DMS53 (cell line): ENCODE data around the gene DMWD.

Experiments used
- DNase-seq: peaks from one replicate; lab custom pipeline; 2025; lab: John Stamatoyannopoulos, UW

The DMWD gene

DNA sequence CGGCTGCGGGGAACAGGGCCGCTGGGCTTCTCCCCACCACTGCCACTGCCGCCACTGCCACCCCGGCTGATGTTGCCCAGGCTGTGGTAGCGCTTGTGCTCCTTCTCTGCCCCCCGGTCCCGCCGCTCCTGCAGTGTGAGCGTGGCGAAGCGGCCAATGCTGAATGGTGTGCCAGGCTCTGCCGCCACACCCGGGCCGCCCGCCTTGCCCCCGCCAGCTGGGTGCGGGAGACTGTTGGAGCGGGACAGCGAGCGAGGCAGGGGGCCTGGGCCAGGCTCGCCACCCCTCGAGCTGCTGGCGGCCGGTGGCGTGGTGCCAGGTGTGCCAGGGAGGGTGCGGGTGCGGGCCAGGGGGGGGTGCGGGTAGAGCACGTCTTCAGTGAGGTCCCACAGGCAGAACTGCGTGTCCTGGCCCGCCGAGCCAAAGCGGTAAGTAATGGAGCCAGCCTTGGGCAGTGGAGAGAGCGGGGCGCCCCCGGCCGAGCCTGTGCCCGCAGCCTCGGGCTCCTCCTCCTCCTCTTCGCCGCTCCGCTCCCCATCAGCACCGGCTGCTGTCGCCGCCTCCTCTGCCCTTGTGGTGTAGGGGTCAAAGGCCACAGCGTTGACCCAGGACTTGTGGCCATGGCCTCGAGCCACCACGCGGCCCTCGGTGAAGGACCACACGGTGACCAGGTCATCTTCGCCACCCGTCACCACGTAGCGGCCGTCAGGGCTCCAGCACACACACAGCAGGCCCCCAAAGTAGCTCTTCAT lies 6.7 kb downstream of the DMWD start:
- no peak for DNase-seq

DNA sequence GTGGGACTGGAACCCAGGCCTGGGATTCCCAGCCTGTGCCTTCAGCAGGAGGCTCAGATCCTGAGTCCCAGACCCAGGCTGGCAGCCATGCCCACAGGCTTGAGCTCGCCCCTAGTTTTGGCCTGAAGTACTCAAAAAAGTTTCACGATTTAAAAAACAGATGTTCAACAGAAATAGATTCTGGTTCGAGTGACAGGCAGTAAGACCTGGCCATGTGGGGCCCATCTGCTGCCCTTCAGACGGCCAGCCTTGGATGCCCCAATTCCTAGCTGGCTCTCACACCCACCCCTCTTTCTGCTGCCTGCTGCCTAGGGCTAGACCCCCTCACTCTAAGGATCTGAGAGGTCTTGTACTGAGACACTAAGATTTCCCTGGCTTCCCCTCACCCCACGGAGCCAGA lies 7.5 kb downstream of the DMWD start:
- no peak for DNase-seq

DNA sequence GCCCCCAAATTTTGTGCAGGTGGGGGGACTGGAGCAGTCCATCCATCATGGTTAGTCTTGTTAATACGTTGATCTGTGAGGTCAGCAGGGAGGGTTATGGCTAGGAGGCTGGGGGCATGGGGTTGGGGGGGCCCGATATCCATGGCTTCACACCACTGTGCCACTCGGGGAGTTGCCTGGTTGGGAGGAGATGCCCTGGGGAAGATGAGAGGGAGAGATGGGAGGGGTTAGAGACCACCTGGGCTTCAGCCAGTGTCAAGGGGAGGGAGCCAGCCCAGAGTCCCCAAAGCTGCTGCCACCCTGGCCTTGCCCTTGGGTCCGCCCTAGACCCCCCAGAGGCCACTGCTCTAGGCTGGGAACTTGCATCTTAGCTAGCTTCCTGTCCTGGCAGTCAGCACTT lies 8.5 kb downstream of the DMWD start:
- no peak for DNase-seq

DNA sequence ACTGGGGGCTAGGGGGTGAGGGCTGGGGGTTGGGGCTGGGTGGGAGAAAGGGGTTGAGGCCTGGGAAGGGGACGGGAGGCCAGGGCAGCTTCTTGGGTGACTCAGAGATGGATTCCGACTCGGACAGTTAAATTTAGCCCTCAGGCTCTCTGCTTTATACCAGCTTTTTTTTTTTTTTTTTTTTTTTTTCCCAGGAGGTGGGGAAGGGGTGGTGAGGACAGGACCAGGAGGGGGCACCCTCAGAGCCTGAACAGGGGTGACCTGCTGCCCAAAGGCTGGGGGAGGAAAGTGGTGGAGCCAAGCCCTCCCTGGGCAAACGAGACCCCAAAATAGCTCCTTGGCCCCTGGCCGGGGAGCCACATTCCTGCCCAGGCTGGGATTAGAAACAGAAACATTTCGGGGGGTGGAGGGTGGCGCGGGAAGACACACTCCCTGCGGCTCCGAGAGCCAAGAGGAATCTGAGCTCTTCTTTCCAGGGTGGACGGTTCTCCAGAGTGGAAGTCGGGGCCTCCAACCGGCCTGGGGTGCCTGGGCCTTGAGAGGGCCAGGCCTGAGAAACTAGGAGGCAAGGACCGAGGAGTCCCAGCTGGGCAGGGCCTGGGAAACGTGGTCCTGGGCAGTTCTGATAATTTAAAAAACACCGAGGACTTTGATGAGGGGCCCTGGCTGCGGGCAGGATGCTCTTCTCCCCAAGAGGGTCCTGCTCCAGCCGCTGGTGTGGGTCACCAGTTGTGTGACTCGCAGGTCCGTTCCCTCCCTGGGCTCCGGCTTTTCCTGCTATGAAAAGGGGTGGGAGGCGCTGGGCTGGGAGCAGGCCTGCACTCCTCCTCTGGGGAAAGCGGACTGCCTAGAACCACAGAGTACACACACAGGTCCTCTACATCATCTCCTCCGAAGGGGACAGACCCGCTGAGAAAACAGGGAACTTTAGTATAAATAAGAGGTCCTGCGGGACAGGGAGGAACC lies 9.5 kb downstream of the DMWD start:
- DNase-seq: peak; percentile 59

DNA sequence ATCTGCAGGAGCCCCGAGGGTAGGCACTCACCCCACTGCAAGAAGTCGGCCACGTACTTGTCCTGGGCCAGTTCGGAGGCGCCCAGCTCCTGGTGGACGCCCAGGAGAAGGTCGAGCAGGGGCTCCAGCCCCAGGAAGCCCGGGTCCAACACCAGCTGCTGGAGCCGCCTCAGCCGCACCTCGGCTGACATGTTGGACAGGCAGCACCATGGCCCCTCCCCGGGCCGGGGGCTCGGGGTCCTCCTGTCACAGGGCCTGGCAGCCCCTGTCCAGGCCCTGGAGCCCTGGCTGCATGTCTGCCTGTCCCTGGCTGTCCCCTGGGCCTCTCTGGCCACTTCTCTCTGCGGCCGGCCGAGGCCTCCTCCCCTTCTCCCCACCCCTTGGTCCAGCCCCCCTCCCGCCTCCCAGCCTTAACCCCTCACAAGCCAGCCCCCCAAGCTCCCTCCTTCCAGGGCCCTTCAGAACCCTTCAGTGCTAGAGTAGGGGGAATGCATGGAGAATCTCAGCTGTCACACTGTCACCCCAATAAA lies 10.4 kb downstream of the DMWD start, which contains the start of gene DMPK:
Gene DMPK, minus strand, starts transcription at position 329 of the 530 bp plus-strand sequence. Its CDS starts 138 bp downstream, at position 191.
- DNase-seq: peak; percentile 66

DNA sequence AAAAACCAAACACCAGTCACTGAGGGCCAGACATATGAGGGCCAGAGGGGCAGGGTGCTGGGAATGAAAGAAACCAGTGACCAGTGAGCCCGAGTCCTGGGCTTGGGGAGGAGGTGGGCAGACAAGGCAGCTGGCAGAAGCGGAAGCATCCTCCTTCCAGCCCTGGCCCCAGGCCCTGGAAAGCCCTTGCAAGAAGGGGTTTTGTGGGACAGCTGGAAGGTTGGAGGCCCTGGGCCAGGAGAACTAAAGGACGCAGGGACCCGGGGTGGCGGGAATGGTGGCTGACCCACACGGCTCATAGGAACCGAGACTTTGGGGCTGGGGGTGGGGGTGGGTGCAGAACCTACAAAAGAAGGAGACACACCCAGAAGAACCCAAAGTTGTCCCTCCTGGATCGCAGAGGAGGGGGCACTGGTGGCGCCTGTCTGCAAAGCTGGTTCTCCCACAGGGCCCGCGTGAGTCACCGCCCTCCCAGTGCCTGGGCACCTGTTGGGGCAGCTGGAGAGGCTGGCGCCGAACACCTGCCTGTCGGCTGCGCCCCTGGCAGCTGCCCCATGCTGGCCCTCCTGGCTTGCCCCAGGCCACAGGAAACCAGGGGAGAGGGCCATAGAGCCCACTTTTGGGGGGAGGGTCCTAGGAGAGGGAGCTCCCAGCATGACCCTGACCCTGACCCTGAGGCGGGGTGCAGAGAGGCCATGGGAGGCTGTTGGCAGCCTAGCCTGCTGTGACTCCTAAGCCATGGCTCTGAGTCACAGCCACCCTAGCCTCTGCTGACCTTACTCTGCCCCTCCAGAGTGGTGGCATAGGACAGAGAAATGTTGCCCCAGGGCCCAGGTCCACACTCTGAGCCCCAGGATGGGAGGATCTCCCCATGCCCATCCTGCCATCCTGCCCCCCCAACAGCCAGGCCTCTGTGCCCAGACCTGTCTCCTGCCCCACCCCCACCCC lies 11.2 kb downstream of the DMWD start:
- DNase-seq: peak; percentile 95

DNA sequence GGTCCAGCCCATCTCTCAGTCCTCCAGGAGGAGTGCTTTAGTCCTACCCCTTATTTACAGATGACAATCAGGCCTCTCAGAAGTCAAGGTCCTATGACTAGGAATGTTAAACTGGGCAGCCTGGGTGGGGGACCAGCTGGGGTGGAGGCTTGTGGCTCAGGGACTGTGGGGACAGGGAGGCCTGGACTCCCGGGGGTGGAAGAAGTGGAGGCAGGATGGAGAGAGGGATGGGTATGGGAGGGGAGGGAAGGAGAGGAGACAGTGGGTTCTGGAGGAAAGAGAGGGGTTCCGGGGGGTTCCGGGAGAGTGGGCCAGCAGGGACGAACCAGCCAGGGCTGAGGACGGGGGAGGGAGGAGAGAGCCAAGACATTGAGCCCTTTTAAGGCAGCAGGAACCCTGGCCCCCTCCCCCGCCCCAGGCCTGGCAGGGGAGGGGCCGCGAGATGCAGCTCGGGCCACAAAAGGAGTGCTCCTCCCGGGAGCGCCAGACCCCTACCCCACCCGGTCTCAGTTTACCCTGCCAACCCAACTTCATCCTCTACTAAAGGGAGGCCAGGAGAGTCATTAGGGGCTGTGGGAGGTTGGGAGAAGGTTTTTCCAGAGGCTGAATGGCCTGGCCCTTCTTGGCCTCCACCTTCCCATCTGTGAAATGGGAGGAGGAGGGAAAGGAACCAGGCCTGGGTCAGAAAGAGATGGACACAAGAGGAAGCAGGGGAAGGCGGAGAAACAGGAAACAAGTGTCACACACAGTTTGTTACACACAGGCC lies 12.0 kb downstream of the DMWD start:
- DNase-seq: peak; percentile 51

DNA sequence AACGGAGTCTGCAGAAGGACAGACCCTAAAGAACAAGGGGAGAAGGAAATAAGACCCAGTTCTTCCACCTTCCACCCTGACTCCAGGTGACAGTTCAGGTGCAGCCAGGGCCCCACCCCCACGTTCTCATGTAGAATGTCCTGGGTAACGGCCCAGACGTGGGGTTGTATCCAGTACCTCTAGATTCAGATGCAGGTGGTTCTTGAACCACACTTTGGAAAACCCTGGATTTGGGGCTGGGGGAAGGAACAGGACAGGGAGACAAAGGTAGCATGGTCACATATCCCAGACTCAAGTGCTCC lies 12.5 kb downstream of the DMWD start:
- DNase-seq: no peak

DNA sequence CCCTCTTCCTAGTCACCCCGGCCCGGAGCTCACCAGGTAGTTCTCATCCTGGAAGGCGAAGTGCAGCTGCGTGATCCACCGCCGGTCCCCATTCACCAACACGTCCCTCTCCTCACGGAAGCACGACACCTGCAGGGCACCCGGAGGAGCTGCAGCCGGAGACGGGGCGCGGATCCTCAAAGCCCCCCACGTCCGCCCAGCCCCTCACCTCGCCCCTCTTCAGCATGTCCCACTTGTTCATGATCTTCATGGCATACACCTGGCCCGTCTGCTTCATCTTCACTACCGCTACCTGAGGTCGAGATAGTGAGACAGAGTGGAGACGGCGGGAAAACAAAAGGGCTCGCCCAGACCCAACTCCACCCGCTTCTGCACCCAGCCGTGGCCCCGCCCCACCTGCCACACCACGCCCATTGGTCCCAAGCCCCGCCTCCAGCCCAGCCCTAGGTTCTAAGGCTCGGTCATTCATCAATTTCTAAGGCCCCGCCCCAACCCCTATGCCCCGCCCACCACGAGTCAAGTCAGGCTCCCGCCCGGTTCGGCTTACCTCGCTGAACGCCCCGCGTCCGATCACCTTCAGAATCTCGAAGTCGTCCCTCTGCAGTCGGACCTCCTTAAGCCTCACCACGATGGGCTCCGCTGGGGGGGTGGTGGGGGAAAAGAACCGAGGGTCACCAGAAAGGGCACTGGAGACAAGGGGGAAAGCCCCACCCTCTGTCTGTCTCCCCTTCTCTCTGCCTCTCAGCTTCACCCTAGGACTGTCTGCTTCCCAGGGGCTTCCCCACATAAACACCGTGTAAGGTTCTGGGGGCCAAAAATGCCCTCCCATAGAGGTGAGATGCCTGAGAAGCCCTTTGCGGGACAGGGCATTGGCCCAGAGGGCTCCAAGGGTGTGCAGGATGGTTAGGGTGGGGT lies 13.2 kb downstream of the DMWD start:
- DNase-seq: peak; percentile 68

DNA sequence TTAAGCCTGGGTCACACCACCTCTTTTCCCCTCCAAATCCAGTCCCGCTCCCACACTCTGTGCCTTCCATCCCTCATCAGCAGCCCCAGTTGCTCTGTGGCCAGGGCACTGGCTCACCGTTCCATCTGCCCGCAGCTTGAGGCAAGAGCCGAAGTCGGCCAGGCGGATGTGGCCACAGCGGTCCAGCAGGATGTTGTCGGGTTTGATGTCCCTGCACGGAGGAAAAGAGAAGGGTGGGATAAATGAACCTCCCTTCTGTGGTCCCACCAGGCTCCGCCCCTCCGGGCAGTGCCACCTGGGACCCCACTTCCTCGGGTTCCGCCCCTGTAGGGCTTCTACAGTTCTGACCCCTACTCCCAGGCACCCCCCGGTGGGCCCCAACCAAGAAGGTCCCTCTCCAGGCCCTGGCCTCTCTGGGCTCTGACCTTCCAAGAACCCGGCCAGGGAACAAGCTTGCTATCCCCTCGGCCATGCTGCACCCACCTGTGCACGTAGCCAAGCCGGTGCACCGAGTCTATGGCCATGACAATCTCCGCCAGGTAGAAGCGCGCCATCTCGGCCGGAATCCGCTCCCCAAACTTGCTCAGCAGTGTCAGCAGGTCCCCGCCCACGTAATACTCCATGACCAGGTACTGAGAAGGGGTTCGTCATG lies 14.5 kb downstream of the DMWD start:
- no peak for DNase-seq

DNA sequence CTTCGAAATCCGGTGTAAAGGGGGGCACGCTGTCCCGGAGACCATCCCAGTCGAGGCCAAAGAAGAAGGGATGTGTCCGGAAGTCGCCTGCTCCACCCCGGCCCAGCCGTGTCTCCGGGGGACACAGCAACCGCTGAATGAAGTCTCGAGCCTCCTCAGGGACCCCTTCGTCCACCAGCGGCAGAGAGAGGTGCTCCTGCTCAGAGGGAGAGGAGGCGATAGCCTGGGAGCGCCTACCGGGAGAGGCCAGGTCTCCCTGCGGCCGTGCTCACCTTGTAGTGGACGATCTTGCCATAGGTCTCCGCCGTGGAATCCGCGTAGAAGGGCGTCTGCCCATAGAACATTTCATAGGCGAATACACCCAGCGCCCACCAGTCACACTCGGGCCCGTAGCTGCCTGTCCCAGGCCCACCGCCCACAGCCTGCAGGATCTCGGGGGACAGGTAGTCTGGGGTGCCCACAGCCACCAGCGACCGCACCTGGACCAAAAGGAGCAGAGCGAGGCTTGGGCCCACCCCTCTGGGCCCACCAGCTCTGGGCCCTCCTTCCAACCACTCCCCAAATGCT lies 15.2 kb downstream of the DMWD start:
- DNase-seq: no peak

DNA sequence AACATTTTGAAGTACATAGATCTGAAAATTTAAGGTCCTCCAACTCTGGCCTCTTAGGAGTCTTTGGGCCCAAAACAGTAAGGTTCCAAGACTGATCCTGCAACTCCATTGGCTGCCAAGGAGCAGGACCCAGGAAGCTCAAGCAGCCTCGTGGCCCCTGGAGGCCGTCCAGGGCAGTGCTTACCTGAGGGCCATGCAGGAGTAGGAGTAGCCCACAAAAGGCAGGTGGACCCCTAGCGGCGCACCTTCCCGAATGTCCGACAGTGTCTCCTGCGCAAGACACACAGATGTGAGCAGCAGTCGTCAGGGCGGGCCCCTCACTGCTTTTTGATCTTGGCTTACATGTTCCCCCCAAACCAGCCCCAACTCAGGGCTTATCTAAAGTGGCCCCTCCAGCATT lies 17.9 kb downstream of the DMWD start:
- DNase-seq: peak; percentile 59

DNA sequence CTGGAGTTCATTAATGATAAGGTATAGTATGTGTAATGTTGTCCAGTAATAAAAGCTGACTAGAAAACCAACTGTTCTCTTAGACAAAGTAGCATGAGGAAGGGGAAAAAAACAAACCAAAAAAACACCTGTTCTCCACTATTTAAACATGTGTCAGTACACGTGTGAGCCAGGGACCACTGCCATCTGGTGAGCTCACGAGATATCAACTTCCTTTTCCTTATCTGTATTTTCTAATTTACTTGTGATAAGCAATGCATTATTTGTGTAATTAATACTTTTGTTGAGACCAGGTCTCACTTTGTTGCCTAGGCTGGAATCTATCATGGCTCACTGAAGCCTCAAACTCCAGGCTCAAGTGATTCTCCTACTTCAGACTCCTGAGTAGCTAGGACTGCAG lies 19.3 kb downstream of the DMWD start:
- peak; percentile 72 for DNase-seq

DNA sequence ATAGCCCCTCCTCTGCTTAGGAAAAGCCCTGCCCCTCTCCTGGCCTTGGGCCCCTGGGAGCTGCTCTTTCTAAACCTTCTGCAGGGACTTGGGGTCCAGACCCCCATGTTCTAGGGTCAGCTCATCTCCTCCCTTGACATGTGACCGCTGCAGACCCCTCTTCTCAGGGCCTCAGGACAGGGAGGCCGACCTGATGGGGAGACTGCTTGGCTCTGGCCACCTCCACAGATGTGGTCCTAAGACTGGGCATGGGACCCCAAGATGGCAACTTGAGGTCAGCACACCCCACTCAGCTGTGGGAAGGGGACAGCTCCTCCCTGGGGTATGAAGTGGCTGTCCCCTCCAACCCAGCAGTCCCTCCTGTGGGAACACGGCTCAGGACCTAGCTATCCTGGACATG lies 19.7 kb downstream of the DMWD start:
- DNase-seq: no peak

DNA sequence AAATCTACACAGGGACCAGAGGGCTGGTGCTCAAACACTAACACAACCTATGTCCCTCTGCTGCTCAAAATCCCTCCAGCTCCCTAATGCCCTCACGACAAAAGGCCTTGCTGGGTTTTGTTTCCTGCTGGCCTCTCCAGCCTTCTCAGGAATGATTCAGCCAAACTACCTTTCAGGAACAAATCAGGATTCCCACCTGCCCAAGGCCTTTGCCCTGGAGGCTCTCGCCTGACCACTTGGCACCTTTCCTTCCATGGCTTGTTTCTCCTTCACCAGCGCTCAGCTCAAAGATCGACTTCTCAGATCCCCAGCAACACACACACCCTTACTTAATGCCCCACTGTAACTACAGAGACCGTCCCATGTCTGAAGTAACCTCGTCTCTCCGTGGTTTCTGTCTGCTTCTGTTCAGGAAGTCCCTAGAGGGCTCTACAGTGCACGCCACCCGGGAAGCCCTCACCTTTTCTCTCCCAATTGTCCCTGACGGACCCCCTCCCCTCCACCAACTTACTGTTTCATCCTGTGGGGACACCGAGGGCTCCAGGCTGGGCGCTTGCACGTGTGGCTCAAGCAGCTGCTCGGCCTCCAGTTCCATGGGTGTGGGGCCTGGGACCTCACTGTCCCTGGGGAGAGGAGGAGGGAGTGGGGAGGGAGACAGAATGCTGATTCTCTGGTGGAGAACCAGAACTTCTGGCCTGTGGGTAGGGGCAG lies 20.4 kb downstream of the DMWD start:
- peak; percentile 78 for DNase-seq

DNA sequence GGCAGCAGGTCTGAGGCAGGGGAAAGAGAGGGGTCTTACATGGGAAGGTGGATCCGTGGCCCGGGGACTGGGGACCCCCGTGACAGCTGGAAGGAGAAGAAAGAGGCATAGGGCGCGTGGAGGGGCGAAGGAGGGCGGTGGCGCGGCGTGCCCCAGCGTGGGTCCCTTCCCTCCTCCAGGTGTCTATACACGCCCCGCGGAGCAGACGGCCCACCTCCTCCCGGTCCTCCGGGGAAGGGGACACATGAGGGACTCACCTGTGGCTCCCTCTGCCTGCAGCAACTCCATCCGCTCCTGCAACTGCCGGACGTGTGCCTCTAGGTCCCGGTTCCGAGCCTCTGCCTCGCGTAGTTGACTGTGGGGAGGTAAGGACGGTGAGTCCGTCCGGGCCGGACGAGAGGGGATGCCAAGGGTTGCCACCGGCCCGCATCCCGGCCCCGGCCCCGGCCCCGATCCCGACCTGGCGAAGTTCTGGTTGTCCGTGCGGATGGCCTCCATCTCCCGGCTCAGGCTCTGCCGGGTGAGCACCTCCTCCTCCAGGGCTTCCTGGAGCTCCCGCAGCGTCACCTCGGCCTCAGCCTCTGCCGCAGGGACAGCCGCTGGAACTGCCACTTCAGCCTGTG lies 21.2 kb downstream of the DMWD start:
- peak; percentile 87 for DNase-seq

DNA sequence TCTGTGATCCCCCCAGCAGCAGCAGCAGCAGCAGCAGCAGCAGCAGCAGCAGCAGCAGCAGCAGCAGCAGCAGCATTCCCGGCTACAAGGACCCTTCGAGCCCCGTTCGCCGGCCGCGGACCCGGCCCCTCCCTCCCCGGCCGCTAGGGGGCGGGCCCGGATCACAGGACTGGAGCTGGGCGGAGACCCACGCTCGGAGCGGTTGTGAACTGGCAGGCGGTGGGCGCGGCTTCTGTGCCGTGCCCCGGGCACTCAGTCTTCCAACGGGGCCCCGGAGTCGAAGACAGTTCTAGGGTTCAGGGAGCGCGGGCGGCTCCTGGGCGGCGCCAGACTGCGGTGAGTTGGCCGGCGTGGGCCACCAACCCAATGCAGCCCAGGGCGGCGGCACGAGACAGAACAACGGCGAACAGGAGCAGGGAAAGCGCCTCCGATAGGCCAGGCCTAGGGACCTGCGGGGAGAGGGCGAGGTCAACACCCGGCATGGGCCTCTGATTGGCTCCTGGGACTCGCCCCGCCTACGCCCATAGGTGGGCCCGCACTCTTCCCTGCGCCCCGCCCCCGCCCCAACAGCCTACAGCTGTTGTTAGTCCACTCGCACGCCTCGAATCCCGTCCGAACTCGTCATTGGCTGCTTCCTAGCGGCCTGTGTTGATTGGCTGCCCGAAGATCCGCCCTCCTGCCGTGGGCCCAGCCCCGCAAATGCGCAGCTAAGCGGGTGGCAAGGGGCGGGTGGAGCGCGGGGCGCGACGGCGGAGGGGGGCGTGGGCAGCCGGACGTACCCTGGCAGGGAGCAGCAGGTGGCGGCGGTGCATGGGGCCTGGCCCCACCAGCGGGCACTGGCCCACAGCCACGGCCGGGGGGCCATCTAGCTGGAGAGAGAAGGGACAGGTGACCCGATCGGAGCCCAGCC lies 22.2 kb downstream of the DMWD start:
- DNase-seq: peak; percentile 99
